MM.1S (cell line): ENCODE data around the gene DNAH5.

Experiments
- DNase-seq: peaks from one replicate; pipeline ENCODE4 v3.0.0-alpha.2; 2015
- H2AFZ ChIP-seq: fragments of 300-600 bp; sonication (generic); 2 replicates; pipeline ENCODE4 v1.6.0; 2016; ENCODE audit warnings: antibody characterized with exemption, low read length
- H3F3A ChIP-seq: fragments of 300-600 bp; sonication (generic); 2 replicates; pipeline ENCODE4 v1.6.1; 2016; ENCODE audit warnings: mild to moderate bottlenecking, antibody characterized with exemption, low read length, moderate library complexity, mixed read lengths; ENCODE audit not compliant: insufficient read depth
- H3K27ac ChIP-seq: fragments of 300-600 bp; sonication (generic); 2 replicates; pipeline ENCODE4 v1.5.1; 2016; ENCODE audit warnings: mild to moderate bottlenecking, low read length
- H3K27me3 ChIP-seq: fragments of 300-600 bp; sonication (generic); replicated peaks from 2 replicates; pipeline ENCODE4 v1.6.0; 2016; ENCODE audit warnings: low read length; ENCODE audit not compliant: insufficient read depth
- H3K36me3 ChIP-seq: fragments of 300-600 bp; sonication (generic); replicated peaks from 2 replicates; pipeline ENCODE4 v1.6.1; 2016; ENCODE audit warnings: mild to moderate bottlenecking, low read length, mixed read lengths; ENCODE audit not compliant: insufficient read depth
- H3K4me1 ChIP-seq: fragments of 300-600 bp; sonication (generic); 2 replicates; pipeline ENCODE4 v1.6.1; 2016; ENCODE audit warnings: low read length, mixed read lengths
- H3K4me2 ChIP-seq: fragments of 300-600 bp; sonication (generic); 2 replicates; pipeline ENCODE4 v1.6.0; 2016; ENCODE audit warnings: low read depth, low read length
- H3K4me3 ChIP-seq: fragments of 300-600 bp; sonication (generic); 2 replicates; pipeline ENCODE4 v1.5.1; 2016; ENCODE audit warnings: low read length, mixed read lengths
- H3K79me2 ChIP-seq: fragments of 300-600 bp; sonication (generic); 2 replicates; pipeline ENCODE4 v1.6.1; 2016; ENCODE audit warnings: mixed run types, low read length, mixed read lengths
- H3K9ac ChIP-seq: fragments of 300-600 bp; sonication (generic); 2 replicates; pipeline ENCODE4 v1.6.1; 2016; ENCODE audit warnings: low read length, mixed read lengths
- H3K9me2 ChIP-seq: fragments of 300-600 bp; sonication (generic); replicated peaks from 2 replicates; pipeline ENCODE4 v1.6.1; 2016; ENCODE audit warnings: mild to moderate bottlenecking, low read length, mixed read lengths; ENCODE audit not compliant: insufficient read depth
- H3K9me3 ChIP-seq: fragments of 300-600 bp; sonication (generic); replicated peaks from 2 replicates; pipeline ENCODE4 v1.6.1; 2016; ENCODE audit warnings: mild to moderate bottlenecking, low read length, mixed read lengths; ENCODE audit not compliant: insufficient read depth
- H4K20me1 ChIP-seq: fragments of 300-600 bp; sonication (generic); 2 replicates; pipeline ENCODE4 v1.6.1; 2016; ENCODE audit warnings: mild to moderate bottlenecking, low read length, moderate library complexity, mixed read lengths; ENCODE audit not compliant: insufficient read depth
- CTCF ChIP-seq: fragments of 300-600 bp; sonication (generic); IDR thresholded peaks from 2 replicates; pipeline ENCODE4 v1.5.1; 2016; ENCODE audit warnings: antibody characterized with exemption, low read length, mixed read lengths
- EZH2 ChIP-seq: fragments of 300-600 bp; sonication (generic); optimal IDR thresholded peaks from 2 replicates; pipeline ENCODE3; 2017; ENCODE audit warnings: low read depth, mild to moderate bottlenecking, antibody characterized with exemption, low read length, mixed read lengths
- EZH2phosphoT487 ChIP-seq: fragments of 300-600 bp; sonication (generic); IDR thresholded peaks from 2 replicates; pipeline ENCODE4 v1.6.1; 2018; ENCODE audit warnings: antibody characterized with exemption, low read length

Gene DNAH5

GRCh38 chr5:13731121-13731628 is 213.3 kb downstream of the DNAH5 start:
- Histone ChIP-seq H3K9me3 (no peaks in the 10 kb centered on the region), H3K9me2 (no peaks in the 10 kb centered on the region), H2AFZ (no peak overlapping the region), H3F3A (no peaks in the 10 kb centered on the region), H3K9ac (no peak overlapping the region), H3K4me3 (no peak overlapping the region), H3K4me1 (no peaks in the 10 kb centered on the region), H3K79me2 (no peaks in the 10 kb centered on the region), H3K27me3 (no peaks in the 10 kb centered on the region), H3K4me2 (no peak overlapping the region), H3K36me3 (no peaks in the 10 kb centered on the region), H4K20me1 (no peaks in the 10 kb centered on the region), H3K27ac (no peak overlapping the region)
- no peak for DNase-seq
- TF ChIP-seq EZH2 (no peak), CTCF (no peak), EZH2phosphoT487 (no peak)

- H3K27me3 ChIP-seq: no peaks in the 10 kb centered on the region
- H3K4me3 ChIP-seq: no peak overlapping the region
- no peak for DNase-seq
- no peaks in the 10 kb centered on the region for H4K20me1 ChIP-seq
- H3K9ac ChIP-seq: no peak overlapping the region
- no peak for TF ChIP-seq EZH2phosphoT487
- TF ChIP-seq EZH2: no peak
- TF ChIP-seq CTCF: no peak
- no peaks in the 10 kb centered on the region for H3K9me3 ChIP-seq
- no peaks in the 10 kb centered on the region for H3K9me2 ChIP-seq
- no peaks in the 10 kb centered on the region for H3K79me2 ChIP-seq
- no peak overlapping the region for H3K27ac ChIP-seq
- no peak overlapping the region for H2AFZ ChIP-seq
- no peaks in the 10 kb centered on the region for H3K4me1 ChIP-seq
- H3F3A ChIP-seq: no peaks in the 10 kb centered on the region
- no peak overlapping the region for H3K4me2 ChIP-seq
- H3K36me3 ChIP-seq: no peaks in the 10 kb centered on the region
Measured at GRCh38 chr5:13708906-13709305, 235.6 kb downstream of the DNAH5 start.

GRCh38 chr5:13708432-13708831 is 236.1 kb downstream of the DNAH5 start:
- H3K4me3 ChIP-seq: no peak overlapping the region
- H3K9me3 ChIP-seq: no peaks in the 10 kb centered on the region
- no peaks in the 10 kb centered on the region for H4K20me1 ChIP-seq
- H3K4me1 ChIP-seq: no peaks in the 10 kb centered on the region
- H3K9me2 ChIP-seq: no peaks in the 10 kb centered on the region
- H2AFZ ChIP-seq: no peak overlapping the region
- H3K4me2 ChIP-seq: no peak overlapping the region
- H3K27me3 ChIP-seq: no peaks in the 10 kb centered on the region
- TF ChIP-seq CTCF: no peak
- H3K27ac ChIP-seq: no peak overlapping the region
- H3K9ac ChIP-seq: no peak overlapping the region
- H3K36me3 ChIP-seq: no peaks in the 10 kb centered on the region
- DNase-seq: no peak
- H3K79me2 ChIP-seq: no peaks in the 10 kb centered on the region
- no peaks in the 10 kb centered on the region for H3F3A ChIP-seq

GRCh38 chr5:13704396-13704795 is 240.1 kb downstream of the DNAH5 start:
- Histone ChIP-seq H3K4me3 (no peak overlapping the region), H3K36me3 (no peaks in the 10 kb centered on the region), H3K4me1 (no peaks in the 10 kb centered on the region), H3K9me3 (no peaks in the 10 kb centered on the region), H3K4me2 (no peak overlapping the region), H3K27me3 (no peaks in the 10 kb centered on the region), H3K9ac (no peak overlapping the region), H2AFZ (no peak overlapping the region), H3K27ac (no peak overlapping the region), H4K20me1 (no peaks in the 10 kb centered on the region), H3K79me2 (no peaks in the 10 kb centered on the region), H3K9me2 (no peaks in the 10 kb centered on the region), H3F3A (no peaks in the 10 kb centered on the region)
- no peak for DNase-seq
- TF ChIP-seq CTCF: no peak
- no peak for TF ChIP-seq EZH2
- TF ChIP-seq EZH2phosphoT487: no peak
